Thyroid gland (tissue), 4 donors: ENCODE results near the gene CIPC.

Source experiments
- CTCF ChIP-seq, 6 experiments: fragments of 200-600 bp in 3 of 6; fragments of 450-650 bp in 3 of 6; sonication (generic) in 3 of 6; IDR thresholded peaks; one replicate each; pipeline ENCODE4 v1.5.1; 2016 to 2019; ENCODE audit warnings: antibody characterized with exemption in 6 of 6, mild to moderate bottlenecking in 2 of 6, inconsistent platforms in 1 of 6, moderate library complexity in 1 of 6
- POLR2A ChIP-seq, 2 donors: fragments of 450-650 bp; IDR thresholded peaks; one replicate each; pipeline ENCODE4 v1.6.1; 2017; ENCODE audit warnings: antibody characterized with exemption in 2 of 2, mild to moderate bottlenecking in 2 of 2, moderate library complexity in 1 of 2

- no peak for TF ChIP-seq CTCF (IDR thresholded peaks at IDR 0.05)
- TF ChIP-seq POLR2A (IDR thresholded peaks at IDR 0.05): no peak
Observed at GRCh38 chr14:77061630-77062257, 36.3 kb upstream of the CIPC start.
